Activated CD4-positive, CD25-positive, alpha-beta regulatory T cell treated with anti-CD3 and anti-CD28 coated beads, Interleukin-2, amount 50 U/mL, for 24 hours (primary cell): Measurements from ENCODE around the gene GPM6B.

Experiments used
- ATAC-seq, 2 donors: fragments of 150-1000 bp; cut with Tn5 transposase; one replicate each; pipeline ENCODE4 v1.10.0; 2021; ENCODE audit warnings: mild to moderate bottlenecking in 1 of 2, moderate library complexity in 1 of 2

Gene GPM6B

GRCh38 chrX:13816643-13817627 is at the start of gene GPM6B:
GPM6B (minus strand) TSS chrX:13817093; CDS start chrX:13816904, 189 bp downstream.
- ATAC-seq: no peak

GRCh38 chrX:13864264-13864663 is 47.4 kb upstream of the GPM6B start:
- ATAC-seq: no peak

GRCh38 chrX:13863324-13863723 is 46.4 kb upstream of the GPM6B start:
- ATAC-seq: no peak

GRCh38 chrX:13859724-13860123 is 42.8 kb upstream of the GPM6B start:
- ATAC-seq: no peak

GRCh38 chrX:13857804-13858203 is 40.9 kb upstream of the GPM6B start:
- ATAC-seq: no peak

- ATAC-seq: no peak
Measured at GRCh38 chrX:13855689-13856450, 39.0 kb upstream of the GPM6B start.

- no peak for ATAC-seq
Measured at GRCh38 chrX:13854003-13854402, 37.1 kb upstream of the GPM6B start.

- no peak for ATAC-seq
Measured at GRCh38 chrX:13852001-13852695, 35.3 kb upstream of the GPM6B start.

GRCh38 chrX:13845721-13846378 is 29.0 kb upstream of the GPM6B start:
- ATAC-seq: no peak

GRCh38 chrX:13843150-13843721 is 26.3 kb upstream of the GPM6B start:
- ATAC-seq: no peak

GRCh38 chrX:13840121-13840520 is 23.2 kb upstream of the GPM6B start:
- no peak for ATAC-seq

- ATAC-seq: no peak
Measured at GRCh38 chrX:13837290-13837745, 20.4 kb upstream of the GPM6B start.

GRCh38 chrX:13836575-13836974 is 19.7 kb upstream of the GPM6B start:
- no peak for ATAC-seq

GRCh38 chrX:13835825-13836224 is 18.9 kb upstream of the GPM6B start:
- no peak for ATAC-seq

GRCh38 chrX:13834355-13834754 is 17.5 kb upstream of the GPM6B start:
- no peak for ATAC-seq

GRCh38 chrX:13829983-13830382 is 13.1 kb upstream of the GPM6B start:
- ATAC-seq: no peak

- ATAC-seq: no peak
Measured at GRCh38 chrX:13828392-13828791, 11.5 kb upstream of the GPM6B start.

- ATAC-seq: no peak
Measured at GRCh38 chrX:13827298-13828090, 10.6 kb upstream of the GPM6B start.

GRCh38 chrX:13826770-13827169 is 9.9 kb upstream of the GPM6B start:
- no peak for ATAC-seq

- no peak for ATAC-seq
Measured at GRCh38 chrX:13825178-13825762, 8.4 kb upstream of the GPM6B start.

- no peak for ATAC-seq
Measured at GRCh38 chrX:13824746-13825145, 7.9 kb upstream of the GPM6B start.
